Stimulated activated CD4-positive, alpha-beta T cell treated with anti-CD3 and anti-CD28 coated beads, Interleukin-4, amount 100 ng/mL, for 24 hours (primary cell): Measurements from ENCODE around the gene TRPV4.

Experiments used
- DNase-seq: peaks from one replicate; pipeline ENCODE4 v3.0.0-alpha.2; 2020

TRPV4 gene

DNA sequence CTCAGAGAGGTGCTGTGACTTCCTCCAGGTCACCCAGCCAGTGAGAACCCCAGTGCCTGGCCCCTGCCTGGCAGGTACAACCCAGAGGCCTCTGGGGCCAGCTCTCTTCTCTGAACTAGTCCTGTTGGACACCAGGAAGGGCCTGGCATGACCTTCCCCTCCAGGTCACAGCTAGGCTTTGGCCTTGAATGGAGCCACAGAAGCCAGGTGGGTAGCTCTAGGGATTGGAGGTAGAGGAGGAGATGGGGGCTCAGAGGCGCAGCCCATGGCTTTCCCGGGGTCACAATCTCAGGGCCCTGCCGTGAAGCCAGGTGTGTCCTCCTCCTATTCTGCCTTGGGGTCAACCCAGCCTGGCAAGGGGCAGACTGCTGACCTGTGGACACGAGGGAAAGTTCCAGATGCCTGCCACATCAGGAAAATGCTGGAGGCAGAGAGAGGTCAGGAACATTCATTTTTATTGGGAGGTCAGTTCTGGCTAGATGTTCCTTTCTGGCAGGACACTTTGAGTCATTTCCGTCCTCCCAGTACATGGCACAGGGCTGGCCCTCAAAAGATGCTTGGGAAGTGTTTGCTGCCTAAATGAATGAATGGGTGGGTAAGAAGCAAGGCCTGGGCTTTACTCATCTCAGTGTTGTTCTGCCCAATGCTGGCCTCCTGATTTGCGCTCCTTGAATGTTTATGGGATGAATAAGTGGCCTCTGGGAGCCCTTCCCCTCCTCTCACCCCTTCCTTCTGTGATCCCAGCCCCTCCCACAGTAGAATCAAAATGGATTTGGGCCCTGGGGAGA, 94.1 kb downstream of the TRPV4 start:
- DNase-seq = no peak

DNA sequence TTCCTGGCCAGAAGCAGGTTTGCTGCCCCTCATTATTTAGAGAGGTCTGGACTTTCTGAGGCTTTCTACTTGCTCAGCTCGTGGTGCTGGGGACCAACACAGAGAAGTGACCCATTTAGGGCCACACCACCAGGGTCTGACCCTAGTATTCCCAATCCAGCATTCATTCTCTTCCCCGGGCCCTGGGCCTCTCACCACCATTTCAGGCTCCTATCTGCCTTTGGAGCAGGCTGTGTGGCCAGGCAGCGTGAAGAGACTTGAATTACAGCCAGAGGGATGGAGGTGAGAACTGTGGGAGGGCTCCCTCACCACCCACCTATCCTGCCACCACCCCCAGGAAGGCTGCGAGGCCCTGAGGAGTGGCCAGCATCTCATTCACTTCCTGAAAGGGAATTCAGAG, 95.0 kb downstream of the TRPV4 start:
- no peak for DNase-seq

DNA sequence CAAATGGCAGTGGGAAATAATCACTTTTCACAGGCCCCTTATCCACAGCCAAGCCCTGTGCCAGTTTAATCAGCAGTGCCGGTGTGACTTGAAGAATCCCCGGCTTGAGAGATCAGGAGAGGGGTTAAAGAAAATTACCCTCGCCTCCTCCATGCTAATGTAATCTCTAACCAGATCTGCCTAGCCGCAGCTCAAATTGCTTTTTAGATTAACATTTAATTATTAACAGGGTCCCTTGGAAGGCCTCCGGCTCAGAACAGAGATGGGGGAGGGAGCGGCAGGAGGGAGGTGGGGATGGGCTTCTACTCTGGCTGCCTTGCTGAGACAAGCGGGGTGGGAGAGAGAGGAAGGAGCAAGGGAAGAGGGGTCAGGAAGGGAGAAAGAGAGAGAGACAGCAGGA, 95.6 kb downstream of the TRPV4 start:
- no peak for DNase-seq

DNA sequence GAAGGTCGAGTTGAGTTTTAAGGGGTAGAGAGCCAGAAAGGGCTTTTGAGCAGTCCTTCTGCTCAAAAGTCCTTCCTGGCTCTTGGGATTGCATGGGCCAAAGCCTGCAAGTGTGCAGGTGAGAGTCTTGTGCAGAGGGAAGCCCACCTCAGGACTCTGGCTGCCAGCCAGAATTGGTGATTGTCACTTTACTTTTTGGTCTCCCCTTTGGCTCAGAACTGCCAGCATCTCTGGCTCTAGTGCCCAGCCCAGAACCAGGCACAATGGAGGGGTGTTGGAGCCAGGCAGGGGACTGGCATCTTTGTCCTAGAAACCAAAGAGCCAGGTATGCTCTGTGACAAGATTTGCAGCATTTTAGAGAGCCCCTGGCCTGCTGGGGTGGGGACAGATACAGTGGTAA, 96.1 kb downstream of the TRPV4 start:
- no peak for DNase-seq

DNA sequence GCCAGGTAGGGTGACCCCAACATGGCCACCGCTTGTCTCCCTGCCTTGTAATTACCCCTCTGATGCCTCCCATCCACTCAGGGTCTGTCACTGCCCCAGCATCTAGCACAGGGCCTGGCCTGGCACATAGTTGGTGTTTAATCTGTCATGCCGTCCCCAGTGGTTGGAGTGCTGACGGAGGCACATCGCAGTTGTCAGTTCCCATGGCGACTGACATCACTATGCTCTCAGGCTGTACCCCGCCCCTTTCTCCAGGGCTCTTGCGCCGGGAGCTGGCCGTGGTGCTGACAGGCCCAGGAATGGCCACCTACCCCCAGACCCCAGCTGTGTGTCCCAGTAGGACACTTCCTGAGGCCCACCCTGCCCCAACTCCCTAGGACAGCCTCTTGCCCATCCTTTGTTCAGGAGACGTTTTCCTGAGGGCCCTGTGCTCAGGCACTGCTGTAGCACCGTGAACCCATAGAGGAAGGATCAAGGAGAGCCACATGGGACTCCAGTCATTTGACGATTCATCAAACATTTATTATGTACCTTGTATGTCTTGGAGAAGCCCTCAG, 96.6 kb downstream of the TRPV4 start:
- no peak for DNase-seq

DNA sequence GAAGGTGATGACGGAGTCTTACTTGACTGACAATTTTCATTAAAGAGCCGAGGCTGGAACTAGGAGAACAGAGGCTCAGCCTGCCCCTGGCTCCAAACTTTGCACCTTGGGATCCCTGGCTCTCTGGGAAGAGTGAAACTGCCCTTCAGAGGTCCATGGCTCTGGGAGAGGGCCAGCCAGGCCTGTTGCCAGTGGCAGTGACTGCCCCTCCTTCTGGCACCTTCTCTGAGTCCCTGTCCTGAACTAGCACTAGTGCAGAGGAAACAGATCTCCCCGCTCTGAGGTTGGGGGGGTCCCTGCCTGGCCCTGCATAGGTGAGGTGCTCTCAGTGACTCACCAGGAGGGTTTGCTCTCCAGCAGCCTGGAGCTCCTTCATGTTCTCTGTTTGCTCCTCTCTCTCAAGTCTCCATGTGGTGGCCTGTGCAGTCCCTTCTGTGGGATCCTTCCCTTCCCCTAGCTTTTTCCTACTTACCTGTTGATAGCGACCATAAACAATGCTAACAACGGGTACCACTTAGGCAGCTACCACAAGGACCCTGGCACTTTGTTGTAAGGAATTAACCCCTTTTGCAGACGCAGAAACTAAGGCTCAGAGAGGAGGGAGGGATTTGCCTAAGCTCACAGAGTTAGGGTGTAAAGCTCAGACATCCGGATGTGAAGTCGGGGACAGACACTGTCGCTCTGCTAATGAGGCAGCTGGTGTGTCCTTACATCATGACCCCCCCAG, 97.2 kb downstream of the TRPV4 start:
- no peak for DNase-seq

DNA sequence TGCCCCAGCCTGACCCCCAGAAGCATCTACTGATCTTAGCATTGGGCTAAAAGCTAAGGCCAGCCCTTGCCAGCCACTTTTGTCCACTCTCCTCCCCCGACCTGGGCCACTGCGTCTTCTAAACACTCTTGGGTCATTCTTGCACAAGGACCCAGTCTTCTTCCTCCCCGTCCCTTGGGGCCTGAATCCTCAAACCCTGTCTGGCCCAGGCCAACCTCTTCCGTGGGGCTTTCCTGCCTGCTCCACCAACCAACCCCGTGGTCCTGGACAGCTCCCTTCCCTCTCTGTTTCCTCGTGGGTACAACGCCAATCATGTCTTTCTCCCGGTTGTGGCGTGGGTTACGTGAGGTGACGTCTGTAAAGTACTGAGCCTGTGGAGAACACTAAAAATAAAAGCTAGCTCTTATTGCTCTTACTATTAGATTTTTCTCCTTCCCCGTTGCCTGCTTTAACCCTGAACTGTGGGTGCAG, 98.1 kb downstream of the TRPV4 start:
- DNase-seq = no peak

DNA sequence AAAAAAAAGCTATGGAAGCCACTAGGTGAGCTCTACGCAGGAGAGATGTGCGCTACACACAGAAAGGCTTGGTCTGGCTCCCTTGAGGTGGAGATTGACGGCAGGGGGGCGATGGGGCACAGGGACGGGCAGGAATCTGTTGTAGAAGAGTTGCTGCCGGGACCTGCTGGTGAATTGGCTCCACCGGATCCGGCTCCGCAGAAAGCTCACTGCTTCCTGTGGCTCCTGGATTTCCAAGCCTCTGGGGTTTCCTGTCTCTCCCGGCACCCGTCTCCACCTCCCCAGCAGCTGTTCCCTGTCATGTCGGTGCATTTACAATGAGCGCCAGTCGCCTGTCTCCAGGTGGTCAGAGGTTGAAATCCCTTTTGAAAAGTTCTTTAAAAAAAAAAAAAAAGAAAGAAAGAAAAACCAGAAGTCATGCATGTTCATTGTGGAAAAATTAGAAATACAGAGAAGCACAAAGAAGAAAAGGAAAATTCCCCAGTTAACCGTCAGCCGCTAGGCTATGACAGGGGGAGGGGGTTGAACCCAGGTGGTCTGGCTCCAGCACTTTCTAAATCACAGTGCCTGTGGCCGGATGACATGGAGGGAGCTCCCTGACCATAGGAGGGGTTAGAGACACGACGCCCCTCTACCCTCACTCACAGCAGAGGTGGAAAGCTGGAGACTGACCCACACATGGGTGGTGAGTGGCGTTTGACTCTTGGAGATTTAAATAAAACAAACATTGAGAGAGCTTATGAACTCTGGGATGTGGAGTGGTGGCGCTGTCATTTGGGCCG, 98.8 kb downstream of the TRPV4 start:
- DNase-seq = no peak
